Common myeloid progenitor, CD34-positive (primary cell): ENCODE data around the gene GNB5.
"Not testable (repeated sequence)": the region's sequence is repeated elsewhere in the genome, so short reads cannot be mapped to it uniquely, and the experiment has no call there.

Source experiments
- CTCF ChIA-PET: fragments of 350-600 bp; sonication (Branson Sonifier 250); formaldehyde crosslinking; loops from one replicate; lab custom pipeline; 2021; ENCODE audit warnings: antibody characterized with exemption; lab: Charles Lee
- POLR2A ChIA-PET: fragments of 350-600 bp; sonication (Branson Sonifier 250); formaldehyde crosslinking; loops from one replicate; lab custom pipeline; 2021; ENCODE audit warnings: antibody characterized with exemption; lab: Charles Lee
- DNase-seq, 3 donors: peaks; one replicate each; pipeline versions ENCODE4 v3.0.0 to v3.0.0-alpha.2; 2013
- H3K27ac ChIP-seq, 2 experiments: 1 replicate in 1 of 2; 2 replicates in 1 of 2; pipeline ENCODE4 v1.7.0; 2013; ENCODE audit warnings: inconsistent platforms in 2 of 2, low read length in 2 of 2, mild to moderate bottlenecking in 2 of 2, low read depth in 1 of 2, moderate library complexity in 1 of 2; ENCODE audit not compliant: severe bottlenecking in 2 of 2, insufficient read depth in 1 of 2, poor library complexity in 1 of 2
- H3K27me3 ChIP-seq, 5 experiments: replicated peaks in 2 of 5; 1 replicate in 3 of 5; 2 replicates in 2 of 5; pipeline versions ENCODE4 v1.6.1 to v1.7.0; 2013; ENCODE audit warnings: low read length in 4 of 5, mild to moderate bottlenecking in 2 of 5, moderate library complexity in 2 of 5, inconsistent platforms in 1 of 5; ENCODE audit not compliant: insufficient read depth in 5 of 5, control insufficient read depth in 4 of 5
- H3K36me3 ChIP-seq, 4 experiments: 1 replicate in 2 of 4; 2 replicates in 2 of 4; pipeline versions ENCODE4 v1.6.1 to v1.7.0; 2013; ENCODE audit warnings: low read length in 3 of 4, control low read depth in 1 of 4, mild to moderate bottlenecking in 1 of 4; ENCODE audit not compliant: control insufficient read depth in 4 of 4, insufficient read depth in 4 of 4
- H3K4me1 ChIP-seq, 4 experiments: 1 replicate in 3 of 4; 2 replicates in 1 of 4; pipeline versions ENCODE4 v1.6.1 to v1.7.1; 2013; ENCODE audit warnings: low read length in 3 of 4, mild to moderate bottlenecking in 3 of 4, control low read depth in 1 of 4, inconsistent platforms in 1 of 4, moderate library complexity in 1 of 4; ENCODE audit not compliant: control insufficient read depth in 4 of 4, insufficient read depth in 4 of 4; ENCODE audit errors: control extremely low read depth in 1 of 4
- H3K4me3 ChIP-seq, 7 experiments: 1 replicate in 4 of 7; 2 replicates in 3 of 7; pipeline versions ENCODE4 v1.5.1 to v1.7.0; 2013; ENCODE audit warnings: mild to moderate bottlenecking in 7 of 7, low read length in 6 of 7, moderate library complexity in 6 of 7, inconsistent platforms in 2 of 7, low read depth in 2 of 7, control low read depth in 1 of 7; ENCODE audit not compliant: insufficient read depth in 4 of 7, control insufficient read depth in 1 of 7; ENCODE audit errors: extremely low read depth in 1 of 7
- H3K9me3 ChIP-seq, 5 experiments: 1 replicate in 4 of 5; 2 replicates in 1 of 5; pipeline versions ENCODE4 v1.6.1 to v1.7.1; 2013; ENCODE audit warnings: low read length in 4 of 5, mild to moderate bottlenecking in 2 of 5, inconsistent platforms in 1 of 5, low read depth in 1 of 5, moderate library complexity in 1 of 5; ENCODE audit not compliant: control insufficient read depth in 4 of 5, insufficient read depth in 2 of 5; ENCODE audit errors: control extremely low read depth in 1 of 5
- WGBS: methylation state at CpG from one replicate; pipeline ENCODE4 v1.1.5; 2013; ENCODE audit not compliant: insufficient coverage; 5-methylcytosine and 5-hydroxymethylcytosine counted together

The GNB5 gene

DNA sequence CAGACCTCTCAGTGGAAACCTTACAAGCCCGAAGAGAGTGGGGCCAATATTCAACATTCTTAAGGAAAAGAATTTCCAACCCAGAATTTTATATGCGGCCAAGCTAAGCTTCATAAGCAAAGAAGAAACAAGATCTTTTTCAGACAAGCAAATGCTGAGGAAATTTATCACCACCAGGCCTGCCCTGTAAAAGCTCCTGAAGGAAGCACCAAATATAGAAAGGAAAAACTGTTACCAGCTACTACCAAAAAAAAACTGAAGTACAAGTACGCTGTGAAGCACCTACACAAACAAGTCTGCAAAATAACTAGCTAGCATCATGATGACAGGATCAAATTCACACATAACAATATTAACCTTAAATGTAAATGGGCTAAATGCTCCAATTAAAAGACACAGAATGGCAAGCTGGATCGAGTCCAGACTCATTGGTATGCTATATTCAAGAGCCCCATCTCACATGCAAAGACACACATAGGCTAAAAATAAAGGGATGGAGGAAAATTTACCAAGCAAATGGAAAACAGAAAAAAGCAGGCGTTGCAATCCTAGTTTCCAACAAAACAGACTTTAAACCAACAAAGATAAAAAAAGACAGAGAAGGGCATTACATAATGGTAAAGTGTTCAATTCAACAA is 25.6 kb downstream of the GNB5 start:
- not testable (repeated sequence) for H3K27me3 ChIP-seq, H3K4me1 ChIP-seq, H3K27ac ChIP-seq, H3K9me3 ChIP-seq, H3K4me3 ChIP-seq, DNase-seq
- ChIA-PET CTCF (interaction anchor here (0.8 to 8.2 kb wide), 11 partner anchors 9 to 314 kb away, joined by 3 to 42 read pairs (median 4); no protein-coding TSS in a partner anchor), POLR2A (interaction anchor here (0.7 to 1.1 kb wide), 2 partner anchors 9 to 68 kb away, joined by 3 read pairs; no protein-coding TSS in a partner anchor)
- WGBS, result 100% methylated on average over 2 of the region's 5 CpGs
- H3K36me3 ChIP-seq, result peaks cover 0 to 21% (median 7%) of the 10 kb centered on the region in 4 experiments

- Histone ChIP-seq H3K4me3 (no peak overlapping the region), H3K27me3 (no peaks in the 10 kb centered on the region), H3K36me3 (peaks cover 0 to 17% (median 7%) of the 10 kb centered on the region in 4 experiments), H3K4me1 (no peaks in the 10 kb centered on the region), H3K27ac (no peak overlapping the region), H3K9me3 (peaks cover 0 to 3% (median 0%) of the 10 kb centered on the region in 5 experiments)
- POLR2A ChIA-PET, result interaction anchor here (0.7 to 1.1 kb wide), 2 partner anchors 10 to 331 kb away, joined by 3 read pairs; no protein-coding TSS in a partner anchor
- DNase-seq, result peak in 2 of 3 donors; percentile 34 to 41
- no CpG with 5 or more reads among the region's 2 CpGs for WGBS
- CTCF ChIA-PET, result interaction anchor here (0.8 to 8.2 kb wide), 13 partner anchors 10 to 313 kb away, joined by 3 to 42 read pairs (median 5); no protein-coding TSS in a partner anchor
These were observed 26.4 kb downstream of the GNB5 start for GRCh38 chr15:52164631-52165265.

DNA sequence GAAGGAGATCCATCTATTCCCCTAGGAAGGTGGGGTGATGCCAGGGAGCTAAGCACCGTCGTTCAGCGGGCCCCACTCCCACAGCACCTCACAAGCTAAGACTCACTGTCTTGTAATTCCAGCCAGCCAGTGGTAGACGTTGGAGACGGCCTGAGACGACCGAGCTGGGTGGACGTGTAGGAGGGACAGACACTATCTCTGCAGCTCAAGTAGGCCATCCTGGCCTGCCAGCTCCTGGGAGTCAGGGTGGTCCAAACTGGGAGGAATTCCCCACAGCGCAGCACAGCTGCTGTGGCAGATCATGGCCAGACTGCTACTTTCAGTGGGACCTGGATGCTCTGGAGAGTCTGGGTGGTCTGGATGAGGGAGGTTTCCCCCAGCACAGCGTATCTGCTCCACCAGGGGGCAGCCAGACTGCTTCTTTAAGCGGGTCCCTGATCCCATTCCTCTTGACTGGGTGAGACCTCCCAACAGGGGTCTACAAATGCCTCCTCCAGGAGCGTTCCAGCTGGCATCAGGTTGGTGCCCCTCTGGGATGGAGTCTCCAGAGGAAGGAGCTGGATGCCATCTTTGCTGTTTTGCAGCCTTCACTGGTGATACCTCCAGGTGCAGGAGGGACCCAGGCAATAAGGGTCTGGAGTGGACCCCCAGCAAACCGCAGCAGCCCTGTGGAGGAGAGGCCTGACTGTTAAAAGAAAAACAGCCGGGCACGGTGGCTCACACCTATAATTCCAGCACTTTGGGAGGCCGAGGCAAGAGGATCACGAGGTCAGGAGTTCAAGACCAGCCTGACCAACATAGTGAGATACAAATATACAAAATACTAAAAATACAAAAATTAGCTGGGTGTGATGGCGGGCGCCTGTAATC is 27.6 kb downstream of the GNB5 start:
- CTCF ChIA-PET, result interaction anchor here (0.7 to 8.2 kb wide), 12 partner anchors 8 to 64 kb away, joined by 3 to 42 read pairs (median 5); no protein-coding TSS in a partner anchor
- no peak overlapping the region for H3K27ac ChIP-seq
- H3K27me3 ChIP-seq, result no peaks in the 10 kb centered on the region
- peaks cover 0 to 20% (median 11%) of the 10 kb centered on the region in 4 experiments for H3K36me3 ChIP-seq
- WGBS, result 94% methylated on average over 12 of the region's 19 CpGs
- no peaks in the 10 kb centered on the region for H3K4me1 ChIP-seq
- H3K9me3 ChIP-seq, result peaks cover 0 to 3% (median 0%) of the 10 kb centered on the region in 5 experiments
- POLR2A ChIA-PET, result interaction anchor here (0.6 to 1.0 kb wide), 2 partner anchors 8 to 57 kb away, joined by 3 read pairs; no protein-coding TSS in a partner anchor
- DNase-seq, result peak in 2 of 3 donors; percentile 27 to 34
- H3K4me3 ChIP-seq, result no peak overlapping the region

- Histone ChIP-seq H3K9me3 (peaks cover 0 to 3% (median 0%) of the 10 kb centered on the region in 5 experiments), H3K27me3 (no peaks in the 10 kb centered on the region), H3K4me3 (no peak overlapping the region), H3K4me1 (no peaks in the 10 kb centered on the region), H3K27ac (no peak overlapping the region), H3K36me3 (peaks cover 0 to 20% (median 11%) of the 10 kb centered on the region in 4 experiments)
- DNase-seq, result no peak
- 95% methylated on average over 22 of the region's 22 CpGs for WGBS
- CTCF ChIA-PET, result interaction anchor here (0.7 to 8.2 kb wide), 12 partner anchors 8 to 65 kb away, joined by 3 to 42 read pairs (median 5); no protein-coding TSS in a partner anchor
- POLR2A ChIA-PET, result interaction anchor here (1.0 kb wide), 1 partner anchor 8 kb away, joined by 3 read pairs; no protein-coding TSS in a partner anchor
These were observed 28.3 kb downstream of the GNB5 start for GRCh38 chr15:52162876-52163275.

- Histone ChIP-seq H3K36me3 (peaks cover 0 to 20% (median 11%) of the 10 kb centered on the region in 4 experiments), H3K27ac (no peak overlapping the region), H3K4me1 (no peaks in the 10 kb centered on the region), H3K4me3 (no peak overlapping the region), H3K9me3 (peaks cover 0 to 3% (median 0%) of the 10 kb centered on the region in 5 experiments), H3K27me3 (no peaks in the 10 kb centered on the region)
- ChIA-PET POLR2A (interaction anchor here (0.7 to 1.0 kb wide), 2 partner anchors 9 to 18 kb away, joined by 3 read pairs; no protein-coding TSS in a partner anchor), CTCF (interaction anchor here (1.1 to 8.2 kb wide), 8 partner anchors 9 to 404 kb away, joined by 3 to 42 read pairs (median 4); no protein-coding TSS in a partner anchor)
- no peak for DNase-seq
- WGBS, result no CpG with 5 or more reads among the region's 4 CpGs
These were observed 28.9 kb downstream of the GNB5 start for GRCh38 chr15:52162260-52162659.

DNA sequence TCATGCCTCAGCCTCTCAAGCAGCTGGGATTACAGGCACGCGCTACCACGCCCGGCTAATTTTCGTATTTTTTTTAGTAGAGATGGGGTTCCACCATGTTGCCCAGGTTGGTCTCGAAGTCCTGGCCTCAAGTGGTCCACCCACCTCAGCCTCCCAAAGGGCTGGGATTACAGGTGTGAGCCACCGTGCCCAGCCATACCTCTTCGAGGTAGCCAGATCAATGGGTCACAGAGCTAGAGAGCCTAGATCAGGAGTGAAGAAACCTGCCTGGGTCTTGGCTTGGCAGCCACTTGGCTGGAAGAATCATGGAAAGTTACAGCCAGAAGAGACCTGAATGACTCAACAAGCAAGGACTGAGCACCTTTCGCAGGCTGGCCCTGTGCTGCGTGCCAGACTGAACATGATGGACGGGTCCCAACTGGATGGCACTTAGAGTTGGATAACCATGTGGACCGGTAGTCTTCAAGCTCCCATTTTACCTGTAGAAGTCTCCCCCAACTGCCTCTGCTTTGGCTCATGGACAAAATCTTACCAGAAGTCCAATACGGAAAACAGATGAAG is 29.7 kb downstream of the GNB5 start:
- Histone ChIP-seq H3K4me1 (no peaks in the 10 kb centered on the region), H3K9me3 (peaks cover 0 to 3% (median 0%) of the 10 kb centered on the region in 5 experiments), H3K27ac (no peak overlapping the region), H3K27me3 (no peaks in the 10 kb centered on the region), H3K36me3 (peaks cover 0 to 20% (median 11%) of the 10 kb centered on the region in 4 experiments), H3K4me3 (no peak overlapping the region)
- ChIA-PET POLR2A (no interaction called here), CTCF (interaction anchor here (1.1 to 8.2 kb wide), 5 partner anchors 8 to 404 kb away, joined by 3 to 42 read pairs (median 3); no protein-coding TSS in a partner anchor)
- WGBS, result over 99% methylated on average over 13 of the region's 13 CpGs
- DNase-seq, result no peak
